A549 treated with ZK216348 at 1 μM for 4 hours (cell line): Measurements from ENCODE around the gene KCTD4. TPM values are rescaled to one million over a fixed set of nuclear protein-coding genes. Genes with fewer than 3 reads are reported as not detected.

Experiments
- total RNA-seq: library from RNA; stranded (reverse); fragments of 200-300 nt; extraction: Qiagen RNA extraction; gene quantifications from 5 replicates; pipeline ENCODE4 v1.2.3, GENCODE V29; 2022; ENCODE audit warnings: low read depth

Gene KCTD4
- total RNA-seq, result not detected in 5 replicates

DNA sequence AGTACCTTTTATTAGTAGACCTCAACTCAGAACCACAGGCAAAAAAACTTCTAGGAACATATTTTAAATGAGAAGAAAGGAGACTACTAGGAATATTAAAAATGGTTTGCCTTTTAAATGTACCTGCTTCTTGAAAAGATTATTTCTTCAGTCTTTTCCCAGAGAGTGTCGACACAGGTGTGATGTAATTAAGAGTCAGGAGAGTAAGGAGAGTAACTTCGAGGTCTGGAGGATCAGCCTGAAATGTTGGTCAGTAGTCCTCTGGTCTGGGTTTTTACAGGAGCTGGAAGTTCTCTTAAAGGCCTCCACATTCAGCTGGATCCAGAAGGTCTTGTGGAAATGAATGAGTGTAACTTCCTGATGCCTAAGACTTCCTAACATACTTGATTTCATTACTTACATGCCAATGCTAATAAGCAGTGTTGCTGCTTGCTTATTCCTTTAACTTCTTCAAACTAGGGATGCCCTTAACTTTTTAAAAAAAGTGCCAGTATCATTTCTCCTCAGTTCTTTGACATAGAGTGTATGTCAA lies at the start of gene KCTD4:
TSS of gene KCTD4 (minus strand) at position 345 of the 532 bp plus-strand sequence. CDS start 6,478 bp downstream, outside the sequence.

Other genes with a start within 250 kb of the KCTD4 start
- 5.0 to 7.5 TPM (median 6.0 TPM) in 5 replicates for gene NUFIP1, start 211.6 kb downstream of the KCTD4 start, total RNA-seq
- gene GPALPP1, start 211.5 kb downstream of the KCTD4 start, total RNA-seq, result 8.8 to 15.9 TPM (median 10.9 TPM) in 5 replicates
- gene GTF2F2, start 80.5 kb downstream of the KCTD4 start, total RNA-seq, result 18.5 to 26.1 TPM (median 18.7 TPM) in 5 replicates
- 2,004 to 2,340 TPM (median 2,299 TPM) in 5 replicates for gene TPT1, start 140.1 kb upstream of the KCTD4 start, total RNA-seq
- gene SLC25A30, start 217.3 kb upstream of the KCTD4 start, total RNA-seq, result 6.3 to 11.6 TPM (median 7.6 TPM) in 5 replicates